Transverse colon (tissue), 4 donors: ENCODE measurements around the gene ORC2. TPM values are rescaled to one million over a fixed set of nuclear protein-coding genes. Genes with fewer than 3 reads are reported as not detected.
A peak's percentile ranks its signal among the peaks of the same experiment; 100 is the strongest.

Experiments
- DNase-seq: peaks from one replicate; pipeline ENCODE4 v3.0.0-alpha.2; 2019
- H3K27ac ChIP-seq, 4 donors: fragments of 200-600 bp; sonication (generic); 2 replicates each; pipeline ENCODE4 v1.5.1; 2016 to 2018; ENCODE audit warnings: inconsistent platforms in 4 of 4
- H3K27me3 ChIP-seq: fragments of 200-600 bp; sonication (generic); 2 replicates; pipeline ENCODE4 v1.5.1; 2017; ENCODE audit warnings: inconsistent platforms
- H3K36me3 ChIP-seq, 4 donors: fragments of 200-600 bp; sonication (generic); 2 replicates each; pipeline ENCODE4 v1.5.1; 2017 to 2019; ENCODE audit warnings: inconsistent platforms in 4 of 4
- H3K4me1 ChIP-seq, 4 donors: fragments of 200-600 bp; sonication (generic); 2 replicates each; pipeline ENCODE4 v1.5.1; 2017 to 2020; ENCODE audit warnings: inconsistent platforms in 4 of 4
- H3K4me3 ChIP-seq, 4 donors: fragments of 200-600 bp; sonication (generic); 1 replicate in 1 of 4; 2 replicates in 3 of 4; pipeline versions ENCODE4 v1.5.1 to v1.6.1; 2017 to 2019; ENCODE audit warnings: inconsistent platforms in 4 of 4
- H3K9me3 ChIP-seq, 2 donors: fragments of 200-600 bp; sonication (generic); 2 replicates each; pipeline ENCODE4 v1.5.1; 2017 to 2019; ENCODE audit warnings: inconsistent platforms in 2 of 2
- EP300 ChIP-seq: sonication (generic); formaldehyde crosslinking; IDR thresholded peaks from one replicate; pipeline ENCODE4 v1.6.1; 2017; ENCODE audit warnings: antibody characterized with exemption, low read depth
- POLR2A ChIP-seq: fragments of 450-650 bp; IDR thresholded peaks from one replicate; pipeline ENCODE4 v1.6.1; 2016; ENCODE audit warnings: antibody characterized with exemption, mild to moderate bottlenecking, moderate library complexity
- POLR2AphosphoS5 ChIP-seq, 3 donors: sonication (generic); formaldehyde crosslinking; IDR thresholded peaks; one replicate each; pipeline ENCODE4 v1.6.1; 2016; ENCODE audit warnings: antibody characterized with exemption in 3 of 3
- WGBS, 2 donors: methylation state at CpG; one replicate each; pipeline ENCODE4 v1.1.5; 2018; ENCODE audit warnings: low coverage in 1 of 2; 5-methylcytosine and 5-hydroxymethylcytosine counted together
- in situ Hi-C, 4 donors: fragments of 200-750 bp; cut with MboI; loops; one replicate each; pipeline versions ENCODE4 v1.15.0 to v1.15.1; 2017; ENCODE audit warnings: low sequenced_read_pairs in 3 of 4, low pct_ligation_motif_present in 1 of 4, low pct_unique_long_range_greater_than_20kb in 1 of 4
- intact Hi-C: fragments of 100-400 bp; cut with DNase I; formaldehyde crosslinking; loops from one replicate; pipeline ENCODE4 v1.15.1; 2023; ENCODE audit warnings: low total_unique reads
- total RNA-seq, 4 donors: library from RNA; depleted of rRNA; stranded (reverse); fragments of >200 nt; gene quantifications; one replicate each; pipeline ENCODE4 v1.1.0, GENCODE V29; 2016
- TF ChIP-seq, protein P1 (sequence below), 5 experiments: fragments of 200-600 bp in 3 of 5; fragments of 450-650 bp in 2 of 5; sonication (generic) in 3 of 5; IDR thresholded peaks; 1 replicate in 2 of 5; 2 replicates in 3 of 5; pipeline ENCODE4 v1.5.1; 2016 to 2017; ENCODE audit warnings: antibody characterized with exemption in 5 of 5, inconsistent platforms in 3 of 5, mild to moderate bottlenecking in 2 of 5, moderate library complexity in 1 of 5

ORC2 gene
- total RNA-seq, 4 donors from 2014 or later = 15.1 to 30.5 (median 20.8) TPM

DNA sequence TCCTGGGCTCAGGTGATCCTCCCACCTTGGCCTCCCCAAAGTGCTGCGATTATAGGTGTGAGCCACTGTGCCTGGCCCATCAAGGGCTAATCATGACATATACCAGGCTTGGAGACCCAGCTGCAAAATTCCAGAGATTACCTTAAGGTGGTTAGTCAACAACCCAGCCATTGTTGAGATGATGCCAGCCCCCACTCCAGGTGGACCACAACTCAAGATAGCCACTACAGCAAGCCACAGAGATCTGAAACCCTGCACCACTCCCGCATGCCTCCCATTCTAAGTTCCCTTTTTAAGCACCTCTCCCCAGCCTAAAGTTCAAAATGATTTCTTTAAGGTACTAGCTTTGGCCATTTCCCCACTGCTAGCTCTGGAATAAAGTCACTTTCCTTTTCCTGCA is 94.4 kb downstream of the ORC2 start:
- in situ Hi-C loops (loop anchor here in 2 of 4 donors (10.0 to 25.0 kb wide), 2 partner anchors 54 to 557 kb away; partner anchors contain the start of genes BZW1 (in 1 of the 2) and SPATS2L (in 1 of the 2)), intact Hi-C loops (no loop called here)
- H3K27ac ChIP-seq = no peak overlapping the region
- DNase-seq = no peak
- peaks cover 0 to 6% (median 3%) of the 10 kb centered on the region in 4 donors for H3K36me3 ChIP-seq
- H3K4me3 ChIP-seq = no peak overlapping the region
- H3K27me3 ChIP-seq = no peaks in the 10 kb centered on the region
- H3K9me3 ChIP-seq = no peaks in the 10 kb centered on the region
- H3K4me1 ChIP-seq = peaks cover 4 to 13% (median 7%) of the 10 kb centered on the region in 4 donors
- TF ChIP-seq POLR2A = no peak
- TF ChIP-seq EP300 = no peak
- TF ChIP-seq, protein P1, sequence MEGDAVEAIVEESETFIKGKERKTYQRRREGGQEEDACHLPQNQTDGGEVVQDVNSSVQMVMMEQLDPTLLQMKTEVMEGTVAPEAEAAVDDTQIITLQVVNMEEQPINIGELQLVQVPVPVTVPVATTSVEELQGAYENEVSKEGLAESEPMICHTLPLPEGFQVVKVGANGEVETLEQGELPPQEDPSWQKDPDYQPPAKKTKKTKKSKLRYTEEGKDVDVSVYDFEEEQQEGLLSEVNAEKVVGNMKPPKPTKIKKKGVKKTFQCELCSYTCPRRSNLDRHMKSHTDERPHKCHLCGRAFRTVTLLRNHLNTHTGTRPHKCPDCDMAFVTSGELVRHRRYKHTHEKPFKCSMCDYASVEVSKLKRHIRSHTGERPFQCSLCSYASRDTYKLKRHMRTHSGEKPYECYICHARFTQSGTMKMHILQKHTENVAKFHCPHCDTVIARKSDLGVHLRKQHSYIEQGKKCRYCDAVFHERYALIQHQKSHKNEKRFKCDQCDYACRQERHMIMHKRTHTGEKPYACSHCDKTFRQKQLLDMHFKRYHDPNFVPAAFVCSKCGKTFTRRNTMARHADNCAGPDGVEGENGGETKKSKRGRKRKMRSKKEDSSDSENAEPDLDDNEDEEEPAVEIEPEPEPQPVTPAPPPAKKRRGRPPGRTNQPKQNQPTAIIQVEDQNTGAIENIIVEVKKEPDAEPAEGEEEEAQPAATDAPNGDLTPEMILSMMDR (IDR thresholded peaks at IDR 0.05) = no peak
- WGBS, 2 donors = 80 to 95% methylated on average over 1 to 2 of the region's 2 CpGs

GRCh38 chr2:200864176-200865034 is 99.1 kb downstream of the ORC2 start, which contains the start of gene CLK1:
CLK1 (minus strand) TSS chr2:200864658; CDS start chr2:200861862, 2,796 bp downstream.
- no peaks in the 10 kb centered on the region for H3K9me3 ChIP-seq
- H3K27ac ChIP-seq = peak within 1 kb of the TSS; percentile 98 to 100 (median 99)
- DNase-seq = peak; percentile 98
- WGBS, 2 donors = 1% methylated on average over 83 of the region's 89 CpGs; no CpG with 5 or more reads in 1 of the 2 donors
- no peaks in the 10 kb centered on the region for H3K27me3 ChIP-seq
- intact Hi-C loops (no loop called here), in situ Hi-C loops (loop anchor here in 2 of 4 donors (10.0 to 25.0 kb wide), 2 partner anchors 50 to 552 kb away; partner anchors contain the start of genes BZW1 (in 1 of the 2) and SPATS2L (in 1 of the 2))
- H3K36me3 ChIP-seq = peaks cover 0 to 13% (median 1%) of the 10 kb centered on the region in 4 donors
- H3K4me1 ChIP-seq = peaks cover 9 to 41% (median 25%) of the 10 kb centered on the region in 4 donors
- TF ChIP-seq POLR2A (peak; percentile 100), POLR2AphosphoS5 (IDR thresholded peaks at IDR 0.05) (peak; percentile 100), EP300 (no peak)
- TF ChIP-seq, protein P1 (IDR thresholded peaks at IDR 0.05) = peak in 1 of 5 experiments; percentile 11
- peak within 1 kb of the TSS; percentile 73 to 92 (median 80) for H3K4me3 ChIP-seq

DNA sequence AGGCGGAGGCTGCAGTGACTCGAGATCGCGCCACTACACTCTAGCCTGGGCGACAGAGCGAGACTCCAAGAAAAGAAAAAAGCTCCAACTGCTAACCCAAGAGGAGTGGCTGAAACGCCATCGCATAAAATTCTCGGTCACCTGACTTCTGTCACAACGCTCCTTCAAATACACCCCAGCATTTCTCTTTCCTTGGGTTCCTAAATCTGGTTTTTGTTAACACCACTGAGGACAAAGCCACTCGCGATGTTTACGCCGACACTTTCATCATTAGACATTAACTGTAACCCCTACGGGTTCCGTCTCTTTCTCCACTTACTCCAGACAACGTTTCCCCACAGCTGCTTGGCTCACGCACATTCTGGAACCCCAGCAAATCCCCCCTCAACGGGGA is 99.7 kb downstream of the ORC2 start:
- in situ Hi-C loops (loop anchor here in 2 of 4 donors (10.0 to 25.0 kb wide), 2 partner anchors 49 to 551 kb away; partner anchors contain the start of genes BZW1 (in 1 of the 2) and SPATS2L (in 1 of the 2)), intact Hi-C loops (no loop called here)
- peaks cover 9 to 48% (median 29%) of the 10 kb centered on the region in 4 donors for H3K4me1 ChIP-seq
- TF ChIP-seq POLR2A (no peak), EP300 (no peak), POLR2AphosphoS5 (IDR thresholded peaks at IDR 0.05) (no peak)
- TF ChIP-seq, protein P1 (IDR thresholded peaks at IDR 0.05) = no peak
- H3K9me3 ChIP-seq = no peaks in the 10 kb centered on the region
- H3K27ac ChIP-seq = peak overlapping the region; percentile 98 to 100 (median 99)
- H3K4me3 ChIP-seq = peak overlapping the region; percentile 73 to 92 (median 80)
- no peak for DNase-seq
- peaks cover 0 to 19% (median 4%) of the 10 kb centered on the region in 4 donors for H3K36me3 ChIP-seq
- no peaks in the 10 kb centered on the region for H3K27me3 ChIP-seq
- 0% methylated on average over 8 to 19 of the region's 19 CpGs for WGBS, 2 donors

DNA sequence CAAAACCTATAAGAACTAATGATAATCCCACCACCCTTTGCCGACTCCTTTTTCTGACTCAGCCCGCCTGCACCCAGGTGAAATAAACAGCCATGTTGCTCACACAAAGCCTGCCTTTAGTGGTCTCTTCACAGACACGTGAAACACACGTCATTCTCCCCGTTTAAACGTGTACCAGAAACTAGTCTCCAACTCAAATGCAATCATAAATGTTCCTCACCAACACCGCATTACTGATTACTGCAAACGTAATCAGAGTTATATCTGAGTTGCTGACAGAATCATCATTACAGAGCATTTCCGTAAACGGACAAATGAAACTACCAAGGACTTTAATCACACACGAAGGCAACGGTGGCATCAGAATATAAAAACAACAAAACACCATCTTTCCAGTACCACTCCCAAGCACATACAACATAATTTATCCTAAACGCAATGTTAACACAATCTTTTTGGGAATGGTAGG is 100.9 kb downstream of the ORC2 start:
- no peaks in the 10 kb centered on the region for H3K9me3 ChIP-seq
- H3K27ac ChIP-seq = peak overlapping the region; percentile 98 to 100 (median 99)
- H3K4me3 ChIP-seq = peak overlapping the region; percentile 73 to 92 (median 80)
- in situ Hi-C loops (loop anchor here in 2 of 4 donors (10.0 to 25.0 kb wide), 2 partner anchors 48 to 550 kb away; partner anchors contain the start of genes BZW1 (in 1 of the 2) and SPATS2L (in 1 of the 2)), intact Hi-C loops (no loop called here)
- DNase-seq = peak; percentile 27
- no peak for TF ChIP-seq EP300
- TF ChIP-seq, protein P1 (IDR thresholded peaks at IDR 0.05) = no peak
- TF ChIP-seq POLR2A = peak; percentile 52
- peak; percentile 79 to 90 (median 81) for TF ChIP-seq POLR2AphosphoS5 (IDR thresholded peaks at IDR 0.05)
- H3K4me1 ChIP-seq = peaks cover 12 to 57% (median 32%) of the 10 kb centered on the region in 4 donors
- H3K36me3 ChIP-seq = peaks cover 0 to 31% (median 12%) of the 10 kb centered on the region in 4 donors
- no peaks in the 10 kb centered on the region for H3K27me3 ChIP-seq
- WGBS, 2 donors = 0% methylated on average over 6 to 13 of the region's 13 CpGs
